ENCODE data around the gene NDUFA3.

Gene NDUFA3

GRCh38 chr19:54108496-54108895, 5.8 kb downstream of the NDUFA3 start:
- no peak for FAIRE-seq

DNA sequence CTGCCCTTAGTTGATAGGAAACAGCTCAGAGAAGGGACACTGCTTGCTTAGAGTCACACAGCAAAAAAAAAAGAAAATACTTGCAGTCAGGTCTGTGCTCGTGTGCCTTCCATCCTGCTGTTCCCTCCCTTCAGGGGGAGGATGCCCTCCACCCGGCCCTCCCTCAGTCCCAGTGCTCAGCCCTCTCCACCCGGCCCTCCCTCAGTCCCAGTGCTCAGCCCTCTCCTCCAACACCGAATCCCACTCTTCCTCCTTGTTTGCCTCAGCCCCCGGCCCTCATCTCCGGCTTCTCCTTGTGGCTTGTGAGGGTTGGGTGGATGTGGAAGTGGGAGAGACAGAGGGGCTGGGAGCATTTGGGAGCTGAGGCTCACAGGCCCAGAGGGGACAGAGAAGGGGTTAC, 7.0 kb downstream of the NDUFA3 start:
- no peak for FAIRE-seq

- no peak for FAIRE-seq
Observed at GRCh38 chr19:54114340-54115108, 11.9 kb downstream of the NDUFA3 start.

- FAIRE-seq, result peak; percentile 91
Observed at GRCh38 chr19:54115109-54116063, 12.7 kb downstream of the NDUFA3 start, which contains the start of the genes PRPF31 and TFPT. TSS of gene PRPF31 (plus strand) at chr19:54115754. CDS start at chr19:54118279, 2,525 bp downstream. TSS of gene TFPT (minus strand) at chr19:54115657. CDS start at chr19:54115269, 388 bp downstream.

GRCh38 chr19:54121259-54121658, 18.6 kb downstream of the NDUFA3 start:
- FAIRE-seq, result no peak

- FAIRE-seq, result no peak
Observed at GRCh38 chr19:54123682-54124081, 21.0 kb downstream of the NDUFA3 start.

- FAIRE-seq, result no peak
Observed at GRCh38 chr19:54124393-54124792, 21.7 kb downstream of the NDUFA3 start.

DNA sequence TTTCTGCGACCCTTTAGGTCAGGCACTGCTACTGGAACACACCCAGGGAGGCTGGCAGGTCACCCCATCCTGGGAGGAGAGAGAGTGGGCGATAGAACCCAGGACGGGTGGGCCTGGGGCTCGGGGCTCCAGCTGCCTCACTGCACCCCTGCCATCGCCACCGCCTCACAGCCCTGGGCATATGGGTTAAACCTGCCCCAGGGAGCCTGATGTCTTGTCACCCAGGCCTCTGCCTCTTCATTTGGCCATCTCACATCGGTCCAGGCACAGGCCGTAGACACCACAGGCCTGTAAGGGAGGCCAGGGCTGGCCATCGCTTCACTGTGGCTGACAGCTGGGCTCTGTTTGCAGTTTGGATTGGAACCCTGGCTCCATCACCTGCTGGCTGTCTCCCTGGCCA, 23.1 kb downstream of the NDUFA3 start:
- no peak for FAIRE-seq

GRCh38 chr19:54127688-54128440, 25.2 kb downstream of the NDUFA3 start:
- FAIRE-seq, result no peak

- no peak for FAIRE-seq
Observed at GRCh38 chr19:54128441-54128725, 25.7 kb downstream of the NDUFA3 start.

DNA sequence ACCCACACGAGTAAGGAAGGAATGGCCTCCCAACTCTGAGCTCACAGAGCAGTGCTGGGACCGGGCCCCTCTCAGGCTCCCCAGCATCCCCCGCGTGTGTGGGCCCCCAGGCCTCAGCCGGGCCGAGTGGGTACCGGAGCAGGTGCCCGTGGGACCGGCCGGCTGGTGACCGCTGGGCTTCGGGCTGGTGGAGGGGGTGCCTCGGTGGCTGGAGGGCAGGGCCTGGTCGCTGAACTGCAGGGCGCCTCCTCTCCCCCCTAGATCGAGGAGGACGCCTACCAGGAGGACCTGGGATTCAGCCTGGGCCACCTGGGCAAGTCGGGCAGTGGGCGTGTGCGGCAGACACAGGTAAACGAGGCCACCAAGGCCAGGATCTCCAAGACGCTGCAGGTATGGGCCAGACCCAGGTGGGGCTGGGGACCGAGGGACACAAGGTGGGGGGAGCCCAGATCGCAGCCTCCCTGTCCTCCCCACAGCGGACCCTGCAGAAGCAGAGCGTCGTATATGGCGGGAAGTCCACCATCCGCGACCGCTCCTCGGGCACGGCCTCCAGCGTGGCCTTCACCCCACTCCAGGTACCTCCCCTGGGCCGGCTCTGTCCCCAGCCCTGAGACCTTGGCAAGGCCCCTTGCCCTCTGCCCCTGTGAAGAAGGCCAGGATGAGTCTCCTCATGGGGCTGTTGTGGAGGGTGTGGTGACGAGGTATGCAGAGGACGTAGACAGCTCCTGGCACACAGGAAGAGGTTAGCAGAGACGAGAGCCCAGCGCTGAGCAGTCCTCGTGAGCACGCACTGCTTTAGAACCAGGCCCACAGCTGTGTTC, 26.4 kb downstream of the NDUFA3 start:
- FAIRE-seq, result no peak

GRCh38 chr19:54129617-54129996, 27.0 kb downstream of the NDUFA3 start:
- no peak for FAIRE-seq

- no peak for FAIRE-seq
Observed at GRCh38 chr19:54133312-54133956, 30.8 kb downstream of the NDUFA3 start.

GRCh38 chr19:54133957-54134590, 31.4 kb downstream of the NDUFA3 start:
- no peak for FAIRE-seq

GRCh38 chr19:54136086-54136863, 33.6 kb downstream of the NDUFA3 start:
- no peak for FAIRE-seq

DNA sequence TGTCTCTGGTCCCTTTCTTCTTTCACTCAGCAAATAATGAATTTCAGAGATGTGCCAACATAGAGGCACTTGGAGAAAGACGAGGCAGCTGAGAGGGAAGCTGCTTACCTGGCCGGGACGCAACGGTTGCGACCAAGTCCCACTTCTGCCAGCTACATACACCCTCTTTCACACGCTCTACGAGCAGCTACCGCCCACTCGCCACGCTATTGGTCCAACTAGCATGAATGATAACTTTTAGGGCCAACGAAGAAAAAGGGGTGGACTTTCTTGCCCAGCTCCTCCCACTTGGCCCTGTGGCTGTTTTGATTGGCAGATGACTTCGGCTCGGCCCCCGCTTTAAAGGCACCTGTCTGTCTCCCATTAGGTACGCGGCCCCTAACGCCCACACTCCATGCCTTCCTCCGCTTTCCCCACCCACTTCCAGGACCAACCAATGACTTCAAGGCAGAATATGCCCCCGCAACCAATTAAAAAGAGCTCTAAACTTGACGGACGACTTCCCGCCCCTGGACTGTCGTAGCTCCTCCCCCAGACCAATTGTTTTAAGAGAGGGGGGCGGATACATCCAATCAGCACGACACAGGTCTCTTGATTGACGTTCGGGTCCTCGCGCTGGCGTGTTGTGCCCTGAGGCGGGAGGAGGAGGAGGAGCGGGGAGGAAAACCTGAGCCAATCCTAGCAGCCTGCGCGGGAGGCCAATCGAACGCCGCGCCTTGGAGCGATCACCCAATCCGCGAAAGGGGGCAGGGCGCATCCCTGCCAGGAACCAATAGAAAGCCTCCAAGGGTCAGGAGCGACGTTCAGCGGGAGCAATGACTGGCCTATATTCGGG, 34.4 kb downstream of the NDUFA3 start:
- peak; percentile 100 for FAIRE-seq

GRCh38 chr19:54137699-54138488, 35.2 kb downstream of the NDUFA3 start, which contains the start of gene CNOT3:
TSS of gene CNOT3 (plus strand) at chr19:54137762. CDS start at chr19:54142979, 5,217 bp downstream.
- FAIRE-seq, result no peak

DNA sequence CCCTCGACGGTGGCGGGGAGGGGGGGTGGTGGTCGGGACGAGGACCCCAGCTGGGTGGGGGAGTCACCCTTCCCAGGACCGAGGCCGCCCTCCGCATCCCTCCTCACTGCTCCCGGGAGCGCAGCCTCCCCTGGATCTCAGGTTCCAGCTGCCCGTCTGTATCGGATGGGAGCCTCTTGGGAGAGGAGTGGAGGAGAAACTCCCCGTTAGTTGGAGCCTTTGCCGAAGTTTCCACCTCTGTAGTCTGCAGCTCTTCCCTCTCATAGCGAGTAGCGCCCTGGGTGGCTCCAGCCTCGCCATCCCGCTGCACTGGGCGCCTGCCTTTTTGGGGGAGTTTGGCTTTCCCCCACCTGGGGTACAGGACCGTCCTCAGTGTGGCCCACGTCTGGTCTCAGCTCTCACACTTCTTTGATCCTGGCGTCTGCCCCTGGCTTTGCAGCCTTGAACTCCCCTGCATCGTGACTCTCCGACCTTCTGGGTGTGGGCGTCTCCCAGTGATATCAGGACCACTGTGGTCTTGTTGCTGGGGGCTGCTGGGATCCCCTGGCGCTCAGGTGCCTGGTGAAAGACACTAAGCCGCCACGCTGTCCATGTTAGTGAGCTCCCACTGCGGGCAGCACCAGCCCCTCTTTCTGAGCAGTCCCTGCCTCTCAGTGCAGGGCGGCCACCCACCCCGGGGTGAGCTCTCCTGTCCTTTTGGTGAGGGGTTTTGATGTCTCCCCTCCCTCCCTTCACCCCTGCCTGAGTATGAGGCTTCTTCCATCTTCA, 36.0 kb downstream of the NDUFA3 start:
- no peak for FAIRE-seq
